GM19025 (cell line): ENCODE data around the gene HTRA2.
"Not testable (repeated sequence)": the region's sequence is repeated elsewhere in the genome, so short reads cannot be mapped to it uniquely, and the experiment has no call there.

ENCODE experiments used
- ATAC-seq: cut with Tn5 transposase; IDR thresholded peaks from one replicate; pipeline ENCODE4 v1.9.1; 2021; ENCODE audit warnings: mild to moderate bottlenecking, low read depth, moderate library complexity; ENCODE audit not compliant: unreplicated experiment

HTRA2 gene

GRCh38 chr2:74529357-74530238, at the start of gene HTRA2, which contains the start of gene AUP1:
Gene HTRA2, plus strand, starts transcription at chr2:74529933. Its CDS starts 74 bp downstream, at chr2:74530007.
Gene AUP1, minus strand, starts transcription at chr2:74529706. Its CDS starts 77 bp downstream, at chr2:74529629.
- ATAC-seq, result peak; percentile 81

- ATAC-seq, result no peak
Observed at GRCh38 chr2:74481431-74481830, 48.3 kb upstream of the HTRA2 start.

- ATAC-seq, result peak; percentile 36
Observed at GRCh38 chr2:74481961-74482800, 47.6 kb upstream of the HTRA2 start.

- ATAC-seq, result peak; percentile 82
Observed at GRCh38 chr2:74482801-74483674, 46.7 kb upstream of the HTRA2 start, which contains the start of the genes CCDC142 and TTC31. Gene CCDC142, minus strand, starts transcription at chr2:74482998. Its CDS starts 161 bp downstream, at chr2:74482837. Gene TTC31, plus strand, starts transcription at chr2:74483081. Its CDS starts 15 bp downstream, at chr2:74483096.

- ATAC-seq, result not testable (repeated sequence)
Observed at GRCh38 chr2:74483675-74484164, 46.0 kb upstream of the HTRA2 start.

- no peak for ATAC-seq
Observed at GRCh38 chr2:74486141-74486540, 43.6 kb upstream of the HTRA2 start.

- ATAC-seq, result no peak
Observed at GRCh38 chr2:74488643-74489481, 40.9 kb upstream of the HTRA2 start.

- ATAC-seq, result no peak
Observed at GRCh38 chr2:74489906-74490305, 39.8 kb upstream of the HTRA2 start.

GRCh38 chr2:74491648-74492544, 37.8 kb upstream of the HTRA2 start:
- no peak for ATAC-seq

GRCh38 chr2:74493546-74493945, 36.2 kb upstream of the HTRA2 start:
- ATAC-seq, result no peak

- no peak for ATAC-seq
Observed at GRCh38 chr2:74495440-74495839, 34.3 kb upstream of the HTRA2 start.

- ATAC-seq, result no peak
Observed at GRCh38 chr2:74496997-74497776, 32.5 kb upstream of the HTRA2 start.

- ATAC-seq, result no peak
Observed at GRCh38 chr2:74497777-74498499, 31.8 kb upstream of the HTRA2 start.

GRCh38 chr2:74498500-74499266, 31.1 kb upstream of the HTRA2 start:
- ATAC-seq, result no peak

GRCh38 chr2:74499267-74499939, 30.3 kb upstream of the HTRA2 start, which contains the start of gene LBX2:
Gene LBX2, minus strand, starts transcription at chr2:74499603. Its CDS starts 66 bp downstream, at chr2:74499537.
- no peak for ATAC-seq
